IMR-90 (cell line): ENCODE measurements around the gene RENBP. TPM values are rescaled to one million over a fixed set of nuclear protein-coding genes. Genes with fewer than 3 reads are reported as not detected.

ENCODE experiments used
- ATAC-seq: fragments of 200-7000 bp; cut with Tn5 transposase; 2 replicates; pipeline ENCODE4 v1.9.1; 2020; ENCODE audit warnings: low read depth, mild to moderate bottlenecking, moderate library complexity
- Bru-seq: library from RNA; stranded (reverse); fragments of 400-500 nt; gene quantifications from one replicate; lab custom pipeline; 2021; lab: Mats Ljungman, UMichigan
- BruChase-seq, 2 experiments: library from RNA; stranded (reverse); fragments of 400-500 nt; gene quantifications; one replicate each; lab custom pipeline; 2021; lab: Mats Ljungman, UMichigan
- BruUV-seq: library from RNA; stranded (reverse); fragments of 400-500 nt; replicated peaks from 2 replicates; lab custom pipeline; 2021; lab: Mats Ljungman, UMichigan
- CTCF ChIA-PET: fragments of 300-600 bp; formaldehyde crosslinking; extraction: SDS; loops from one replicate; lab custom pipeline; 2021; ENCODE audit warnings: antibody characterized with exemption; lab: Yijun Ruan, JAX
- POLR2A ChIA-PET: fragments of 300-600 bp; sonication (Branson Sonifier 250); formaldehyde crosslinking; loops from one replicate; lab custom pipeline; 2022; ENCODE audit warnings: antibody characterized with exemption; ENCODE audit not compliant: unreplicated experiment; lab: Charles Lee
- DNase-seq: peaks from one replicate; pipeline ENCODE4 v3.0.0; 2013
- H2AFZ ChIP-seq: replicated peaks from 2 replicates; pipeline ENCODE3; 2013; ENCODE audit warnings: low read length, mild to moderate bottlenecking; ENCODE audit not compliant: poor library complexity
- H2AK5ac ChIP-seq: 2 replicates; pipeline ENCODE4 v1.6.1; 2013; ENCODE audit warnings: low read depth, low read length, inconsistent platforms
- H2AK9ac ChIP-seq: replicated peaks from 2 replicates; pipeline ENCODE3; 2013; ENCODE audit warnings: mild to moderate bottlenecking, low read depth, low read length, moderate library complexity; ENCODE audit not compliant: poor library complexity
- H2BK120ac ChIP-seq: 2 replicates; pipeline ENCODE4 v1.6.1; 2013; ENCODE audit warnings: low read depth, low read length, inconsistent platforms
- H2BK15ac ChIP-seq: 3 replicates; pipeline ENCODE4 v1.6.1; 2013; ENCODE audit warnings: low read depth, low read length, inconsistent platforms
- H2BK20ac ChIP-seq: 2 replicates; pipeline ENCODE4 v1.6.1; 2013; ENCODE audit warnings: low read depth, mild to moderate bottlenecking, inconsistent platforms, low read length, moderate library complexity
- H2BK5ac ChIP-seq: 2 replicates; pipeline ENCODE4 v1.6.1; 2013; ENCODE audit warnings: mild to moderate bottlenecking, low read depth, low read length, inconsistent platforms; ENCODE audit not compliant: poor library complexity, severe bottlenecking
- H3K14ac ChIP-seq: replicated peaks from 2 replicates; pipeline ENCODE4 v1.6.1; 2013; ENCODE audit warnings: low read depth, low read length, inconsistent platforms
- H3K18ac ChIP-seq: 2 replicates; pipeline ENCODE4 v1.6.1; 2013; ENCODE audit warnings: low read depth, low read length, control low read depth
- H3K23ac ChIP-seq: 2 replicates; pipeline ENCODE4 v1.6.1; 2013; ENCODE audit warnings: low read depth, low read length, inconsistent platforms
- H3K27ac ChIP-seq: 2 replicates; pipeline ENCODE4 v1.5.1; 2013; ENCODE audit warnings: mild to moderate bottlenecking, control low read depth, low read length; ENCODE audit not compliant: insufficient read depth
- H3K27me3 ChIP-seq: 2 replicates; pipeline ENCODE4 v1.6.1; 2013; ENCODE audit warnings: low read length; ENCODE audit not compliant: control insufficient read depth, insufficient read depth
- H3K36me3 ChIP-seq: 2 replicates; pipeline ENCODE4 v1.6.1; 2013; ENCODE audit warnings: low read length, mixed read lengths; ENCODE audit not compliant: control insufficient read depth, insufficient read depth
- H3K4ac ChIP-seq: 2 replicates; pipeline ENCODE4 v1.6.1; 2013; ENCODE audit warnings: low read depth, low read length, inconsistent platforms
- H3K4me1 ChIP-seq: 2 replicates; pipeline ENCODE4 v1.6.1; 2013; ENCODE audit warnings: low read length, mixed read lengths; ENCODE audit not compliant: control insufficient read depth, insufficient read depth
- H3K4me2 ChIP-seq: 2 replicates; pipeline ENCODE4 v1.6.1; 2013; ENCODE audit warnings: low read depth, mild to moderate bottlenecking, control low read depth, low read length, moderate library complexity
- H3K4me3 ChIP-seq: 2 replicates; pipeline ENCODE4 v1.5.1; 2013; ENCODE audit warnings: low read depth, mild to moderate bottlenecking, control low read depth, low read length, moderate library complexity; ENCODE audit not compliant: insufficient read depth
- H3K56ac ChIP-seq: 2 replicates; pipeline ENCODE4 v1.6.1; 2013; ENCODE audit warnings: low read length, inconsistent platforms; ENCODE audit not compliant: insufficient read depth; ENCODE audit errors: extremely low read depth
- H3K79me1 ChIP-seq, 2 experiments: 2 replicates each; pipeline ENCODE4 v1.6.1; 2013; ENCODE audit warnings: low read length in 2 of 2, inconsistent platforms in 1 of 2, low read depth in 1 of 2
- H3K9ac ChIP-seq: 2 replicates; pipeline ENCODE4 v1.6.1; 2013; ENCODE audit warnings: low read depth, low read length, control low read depth
- H3K9me1 ChIP-seq: 2 replicates; pipeline ENCODE4 v1.6.1; 2013; ENCODE audit warnings: low read length, inconsistent platforms; ENCODE audit not compliant: insufficient read depth
- H3K9me3 ChIP-seq: 2 replicates; pipeline ENCODE4 v1.6.1; 2013; ENCODE audit warnings: low read length; ENCODE audit not compliant: control insufficient read depth, insufficient read depth
- H4K20me1 ChIP-seq: 2 replicates; pipeline ENCODE4 v1.6.1; 2013; ENCODE audit warnings: low read length, inconsistent platforms; ENCODE audit not compliant: insufficient read depth
- H4K5ac ChIP-seq: 2 replicates; pipeline ENCODE4 v1.6.1; 2013; ENCODE audit warnings: mild to moderate bottlenecking, low read depth, low read length, control low read depth
- H4K8ac ChIP-seq, 2 experiments: 2 replicates each; pipeline ENCODE4 v1.6.1; 2013; ENCODE audit warnings: low read depth in 2 of 2, low read length in 2 of 2, control low read depth in 1 of 2, inconsistent platforms in 1 of 2
- H4K91ac ChIP-seq: 2 replicates; pipeline ENCODE4 v1.6.1; 2013; ENCODE audit warnings: low read depth, low read length, inconsistent platforms; ENCODE audit not compliant: insufficient read depth
- BHLHE40 ChIP-seq: fragments of 150-350 bp; IDR thresholded peaks from 2 replicates; pipeline ENCODE4 v1.6.1; 2016; ENCODE audit warnings: mild to moderate bottlenecking, low read depth, low read length
- CHD1 ChIP-seq: IDR thresholded peaks from 2 replicates; pipeline ENCODE4 v1.6.1; 2012; ENCODE audit warnings: low read depth, low read length, improper control_type of control experiment
- FOS ChIP-seq: fragments of 150-350 bp; IDR thresholded peaks from 2 replicates; pipeline ENCODE4 v1.6.1; 2016; ENCODE audit warnings: low read depth, low read length
- MAZ ChIP-seq: IDR thresholded peaks from 2 replicates; pipeline ENCODE4 v1.6.1; 2012; ENCODE audit warnings: low read depth, mild to moderate bottlenecking, low read length, improper control_type of control experiment, moderate library complexity, borderline replicate concordance
- MXI1 ChIP-seq: IDR thresholded peaks from 2 replicates; pipeline ENCODE4 v1.6.1; 2012; ENCODE audit warnings: low read depth, mild to moderate bottlenecking, low read length, moderate library complexity, borderline replicate concordance
- NFE2L2 ChIP-seq: fragments of 150-350 bp; IDR thresholded peaks from 2 replicates; pipeline ENCODE4 v1.6.1; 2016; ENCODE audit warnings: low read depth, mild to moderate bottlenecking, low read length
- RAD21 ChIP-seq: IDR thresholded peaks from 2 replicates; pipeline ENCODE4 v1.6.1; 2012; ENCODE audit warnings: low read length, improper control_type of control experiment
- RCOR1 ChIP-seq: IDR thresholded peaks from 2 replicates; pipeline ENCODE4 v1.6.1; 2012; ENCODE audit warnings: mild to moderate bottlenecking, low read length, improper control_type of control experiment; ENCODE audit not compliant: insufficient replicate concordance
- SMC3 ChIP-seq: fragments of 150-350 bp; IDR thresholded peaks from 2 replicates; pipeline ENCODE4 v1.6.1; 2016; ENCODE audit warnings: low read depth, mild to moderate bottlenecking, antibody characterized with exemption, low read length, moderate library complexity
- USF2 ChIP-seq: fragments of 150-350 bp; IDR thresholded peaks from 2 replicates; pipeline ENCODE4 v1.6.1; 2017; ENCODE audit warnings: mild to moderate bottlenecking, antibody characterized with exemption, low read length, low read depth
- WGBS, 2 experiments: methylation state at CpG; one replicate each; pipeline versions ENCODE4 v1.1.5 to v1.1.7; 2013; ENCODE audit warnings: missing lambda C conversion rate in 2 of 2; ENCODE audit not compliant: insufficient read length in 1 of 2; ENCODE audit errors: extremely low coverage in 2 of 2; 5-methylcytosine and 5-hydroxymethylcytosine counted together
- dilution Hi-C: fragments of 300-500 bp; cut with HindIII; formaldehyde crosslinking; loops from one replicate; pipeline ENCODE4 v1.14.3; 2018; ENCODE audit warnings: low sequenced_read_pairs; ENCODE audit not compliant: unreplicated experiment
- in situ Hi-C: fragments of 300-500 bp; cut with MboI; formaldehyde crosslinking; loops from 3 replicates; pipeline ENCODE4 v1.14.3; 2019; ENCODE audit warnings: low sequenced_read_pairs, inconsistent platforms, mixed read lengths
- intact Hi-C: fragments of 100-400 bp; cut with micrococcal nuclease; formaldehyde crosslinking; loops from 2 replicates; pipeline ENCODE4 v1.10.0; 2022
- long read RNA-seq: library from polyadenylated mRNA; unstranded; transcript quantifications from one replicate; pipeline ENCODE4 v2.0.0, GENCODE V29; 2021; ENCODE audit not compliant: unreplicated experiment
- polyA plus RNA-seq, 3 experiments: library from polyadenylated mRNA; depleted of rRNA; stranded (reverse); fragments of >200 nt; gene quantifications; 2 replicates each; pipeline ENCODE4 v1.2.3, GENCODE V29; 2012; ENCODE audit warnings: low replicate concordance in 1 of 3
- total RNA-seq: library from RNA; depleted of rRNA; stranded (reverse); fragments of >200 nt; gene quantifications from 2 replicates; pipeline ENCODE4 v1.2.3, GENCODE V29; 2012; rRNA removed

The RENBP gene
- total RNA-seq (0.18 TPM in 1 of 2 replicates, not detected in the other), polyA plus RNA-seq (2012; rRNA removed) (0.10 and 0.15 TPM in 2 replicates), Bru-seq, nascent RNA (percentile 21 among the genes with signal in this experiment), BruChase-seq, experiment 1, labeled RNA remaining after a 6-hour chase (percentile 28 among the genes with signal in this experiment), BruChase-seq, experiment 2, labeled RNA remaining after a 2-hour chase (percentile 17 among the genes with signal in this experiment)
- 0.13 TPM in 1 of 2 replicates, not detected in the other for polyA plus RNA-seq (2012; cell fraction: cytosol; rRNA removed)
- polyA plus RNA-seq (2012; cell fraction: nucleus; rRNA removed; ENCODE audit: low replicate concordance) = 0.35 and 0.52 TPM in 2 replicates
- long read RNA-seq = 0 reads

- intact Hi-C loops (no loop called here), in situ Hi-C loops (no loop called here), dilution Hi-C loops (no loop called here)
- no peak within 1 kb of the TSS for H4K91ac ChIP-seq
- TF ChIP-seq RCOR1 (no peak), MXI1 (no peak), FOS (no peak), NFE2L2 (no peak), MAZ (no peak), RAD21 (no peak), SMC3 (no peak), CHD1 (no peak), USF2 (no peak), BHLHE40 (no peak)
- no peak within 1 kb of the TSS for H2BK120ac ChIP-seq
- no peaks in the 10 kb centered on the region for H3K9me3 ChIP-seq
- no peak within 1 kb of the TSS for H2AK9ac ChIP-seq
- H3K27ac ChIP-seq = no peak within 1 kb of the TSS
- H2AK5ac ChIP-seq = no peak within 1 kb of the TSS
- no TSS peak for BruUV-seq
- H3K4me1 ChIP-seq = no peaks in the 10 kb centered on the region
- H3K4me3 ChIP-seq = no peak within 1 kb of the TSS
- H3K56ac ChIP-seq = no peak within 1 kb of the TSS
- H3K36me3 ChIP-seq = no peaks in the 10 kb centered on the region; the same call in 1 of the 2 replicates
- H3K18ac ChIP-seq = no peak within 1 kb of the TSS
- no peak within 1 kb of the TSS for H3K4ac ChIP-seq
- no peak within 1 kb of the TSS for H4K8ac ChIP-seq
- H2BK5ac ChIP-seq = no peak within 1 kb of the TSS
- H2BK15ac ChIP-seq = no peak within 1 kb of the TSS
- H3K14ac ChIP-seq = no peak within 1 kb of the TSS
- no peaks in the 10 kb centered on the region for H3K79me1 ChIP-seq
- no peak within 1 kb of the TSS for H3K9ac ChIP-seq
- DNase-seq (no peak), ATAC-seq (no peak)
- peaks cover 3% of the 10 kb centered on the region; the same call in 1 of the 2 replicates for H3K27me3 ChIP-seq
- no peak within 1 kb of the TSS for H3K4me2 ChIP-seq
- POLR2A ChIA-PET = no interaction called here
- 80% methylated on average over 10 of the region's 31 CpGs; no CpG with 5 or more reads in 1 of the 2 experiments for WGBS, 2 experiments
- CTCF ChIA-PET = no interaction called here
- no peak within 1 kb of the TSS for H2AFZ ChIP-seq
- H4K5ac ChIP-seq = no peak within 1 kb of the TSS
- no peaks in the 10 kb centered on the region for H3K9me1 ChIP-seq
- no peaks in the 10 kb centered on the region for H4K20me1 ChIP-seq
- no peak within 1 kb of the TSS for H3K23ac ChIP-seq
- no peak within 1 kb of the TSS for H2BK20ac ChIP-seq
Observed at GRCh38 chrX:153944140-153944799, at the start of gene RENBP. Gene RENBP (minus strand): TSS chrX:153944643. CDS start chrX:153944610, 33 bp downstream.
